H1 (cell line): ENCODE data around the gene TBX6.

Experiments
- BRCA1 ChIP-seq: IDR thresholded peaks from 2 replicates; pipeline ENCODE4 v1.6.1; 2012; ENCODE audit warnings: low read depth, low read length, improper control_type of control experiment
- CHD2 ChIP-seq: IDR thresholded peaks from 2 replicates; pipeline ENCODE4 v1.6.1; 2012; ENCODE audit warnings: low read length, improper control_type of control experiment
- HDAC6 ChIP-seq: IDR thresholded peaks from one replicate; pipeline ENCODE4 v1.7.1; 2012; ENCODE audit warnings: low read depth, mild to moderate bottlenecking, inconsistent platforms, low read length, moderate library complexity
- MAFK ChIP-seq: IDR thresholded peaks from 2 replicates; pipeline ENCODE4 v1.6.1; 2012; ENCODE audit warnings: low read depth, mild to moderate bottlenecking, improper control_type of control experiment, low read length
- PHF8 ChIP-seq: fragments of 200-600 bp; sonication (generic); conservative IDR thresholded peaks from 2 replicates; pipeline ENCODE4 v1.7.1; 2012; ENCODE audit warnings: low read depth, mild to moderate bottlenecking, inconsistent platforms, low read length, moderate library complexity
- POLR2A ChIP-seq, 2 experiments: IDR thresholded peaks; 1 replicate in 1 of 2; 2 replicates in 1 of 2; pipeline ENCODE4 v1.6.1; 2011; ENCODE audit warnings: low read depth in 2 of 2, low read length in 2 of 2, mild to moderate bottlenecking in 2 of 2; ENCODE audit errors: control extremely low read depth in 1 of 2
- SUZ12 ChIP-seq: fragments of 200-600 bp; sonication (generic); IDR thresholded peaks from 2 replicates; pipeline ENCODE4 v1.6.1; 2012; ENCODE audit warnings: mild to moderate bottlenecking, inconsistent platforms, low read length, moderate library complexity, mixed read lengths
- TF ChIP-seq, protein P1 (sequence below), 3 experiments: IDR thresholded peaks; 1 replicate in 2 of 3; 2 replicates in 1 of 3; pipeline versions ENCODE4 v1.5.1 to v1.6.1; 2011; ENCODE audit warnings: low read length in 3 of 3, mild to moderate bottlenecking in 3 of 3, inconsistent platforms in 2 of 3, low read depth in 1 of 3, moderate library complexity in 1 of 3; ENCODE audit not compliant: insufficient read depth in 1 of 3; ENCODE audit errors: control extremely low read depth in 1 of 3
- TF ChIP-seq, protein P2 (sequence below): IDR thresholded peaks from 2 replicates; pipeline ENCODE4 v1.6.1; 2012; ENCODE audit warnings: inconsistent platforms
- TF ChIP-seq, protein P3 (sequence below): IDR thresholded peaks from 2 replicates; pipeline ENCODE4 v1.6.1; 2011; ENCODE audit warnings: low read depth, mild to moderate bottlenecking, low read length; ENCODE audit not compliant: insufficient read depth

DNA sequence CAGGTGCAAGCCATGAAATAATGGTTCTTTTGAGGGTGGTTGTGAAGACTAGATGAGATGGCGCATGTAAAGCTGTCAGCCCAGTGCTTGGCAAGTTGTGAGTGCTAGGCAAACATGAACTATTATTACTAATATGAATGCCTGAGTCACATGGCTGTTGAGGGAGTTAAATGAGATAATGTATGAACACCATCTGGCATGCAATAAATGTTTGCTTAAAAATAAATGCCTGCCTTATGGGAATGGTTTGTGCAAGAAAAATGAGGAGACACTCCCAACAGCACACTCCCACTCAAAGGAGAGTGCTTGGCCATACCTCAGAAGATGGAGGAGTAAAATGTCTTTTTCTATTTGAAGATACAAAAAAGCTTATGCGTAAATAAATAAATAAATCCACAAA is 27.7 kb upstream of the TBX6 start:
- TF ChIP-seq SUZ12 (no peak), POLR2A (IDR thresholded peaks at IDR 0.05; ENCODE audit: control extremely low read depth in 1 of 2, low read depth in 2 of 2, low read length in 2 of 2) (no peak), PHF8 (no peak), BRCA1 (no peak), HDAC6 (no peak), MAFK (no peak), CHD2 (no peak)
- TF ChIP-seq, protein P1, sequence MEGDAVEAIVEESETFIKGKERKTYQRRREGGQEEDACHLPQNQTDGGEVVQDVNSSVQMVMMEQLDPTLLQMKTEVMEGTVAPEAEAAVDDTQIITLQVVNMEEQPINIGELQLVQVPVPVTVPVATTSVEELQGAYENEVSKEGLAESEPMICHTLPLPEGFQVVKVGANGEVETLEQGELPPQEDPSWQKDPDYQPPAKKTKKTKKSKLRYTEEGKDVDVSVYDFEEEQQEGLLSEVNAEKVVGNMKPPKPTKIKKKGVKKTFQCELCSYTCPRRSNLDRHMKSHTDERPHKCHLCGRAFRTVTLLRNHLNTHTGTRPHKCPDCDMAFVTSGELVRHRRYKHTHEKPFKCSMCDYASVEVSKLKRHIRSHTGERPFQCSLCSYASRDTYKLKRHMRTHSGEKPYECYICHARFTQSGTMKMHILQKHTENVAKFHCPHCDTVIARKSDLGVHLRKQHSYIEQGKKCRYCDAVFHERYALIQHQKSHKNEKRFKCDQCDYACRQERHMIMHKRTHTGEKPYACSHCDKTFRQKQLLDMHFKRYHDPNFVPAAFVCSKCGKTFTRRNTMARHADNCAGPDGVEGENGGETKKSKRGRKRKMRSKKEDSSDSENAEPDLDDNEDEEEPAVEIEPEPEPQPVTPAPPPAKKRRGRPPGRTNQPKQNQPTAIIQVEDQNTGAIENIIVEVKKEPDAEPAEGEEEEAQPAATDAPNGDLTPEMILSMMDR (IDR thresholded peaks at IDR 0.05; ENCODE audit: control extremely low read depth in 1 of 3, insufficient read depth in 1 of 3, low read depth in 1 of 3, low read length in 3 of 3): no peak
- TF ChIP-seq, protein P2, sequence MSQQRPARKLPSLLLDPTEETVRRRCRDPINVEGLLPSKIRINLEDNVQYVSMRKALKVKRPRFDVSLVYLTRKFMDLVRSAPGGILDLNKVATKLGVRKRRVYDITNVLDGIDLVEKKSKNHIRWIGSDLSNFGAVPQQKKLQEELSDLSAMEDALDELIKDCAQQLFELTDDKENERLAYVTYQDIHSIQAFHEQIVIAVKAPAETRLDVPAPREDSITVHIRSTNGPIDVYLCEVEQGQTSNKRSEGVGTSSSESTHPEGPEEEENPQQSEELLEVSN: no peak
- TF ChIP-seq, protein P3, sequence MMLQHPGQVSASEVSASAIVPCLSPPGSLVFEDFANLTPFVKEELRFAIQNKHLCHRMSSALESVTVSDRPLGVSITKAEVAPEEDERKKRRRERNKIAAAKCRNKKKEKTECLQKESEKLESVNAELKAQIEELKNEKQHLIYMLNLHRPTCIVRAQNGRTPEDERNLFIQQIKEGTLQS: no peak
